Heart right ventricle (tissue), 16 donors: ENCODE results near the gene HSPA8. TPM values are rescaled to one million over a fixed set of nuclear protein-coding genes. Genes with fewer than 3 reads are reported as not detected.

Experiments
- ATAC-seq, 8 donors: fragments of 200-7000 bp; cut with Tn5 transposase; one replicate each; pipeline ENCODE4 v1.9.1; 2020; ENCODE audit warnings: mild to moderate bottlenecking in 8 of 8, moderate library complexity in 8 of 8, moderate number of reproducible peaks in 1 of 8
- DNase-seq, 2 donors: peaks; one replicate each; pipeline ENCODE4 v3.0.0-alpha.2; 2020
- H3K27ac ChIP-seq, 10 donors: fragments of 200-600 bp; sonication (generic) in 2 of 10; one replicate each; pipeline versions ENCODE4 v1.5.0 to v1.8.0; 2020 to 2022; ENCODE audit warnings: mild to moderate bottlenecking in 3 of 10
- H3K27me3 ChIP-seq, 7 donors: fragments of 200-600 bp; one replicate each; pipeline ENCODE4 v1.8.0; 2021 to 2022; ENCODE audit warnings: mild to moderate bottlenecking in 2 of 7
- H3K36me3 ChIP-seq, 9 donors: fragments of 200-600 bp; sonication (generic) in 1 of 9; one replicate each; pipeline versions ENCODE4 v1.5.0 to v1.8.0; 2020 to 2022; ENCODE audit warnings: mild to moderate bottlenecking in 2 of 9
- H3K4me1 ChIP-seq, 9 donors: fragments of 200-600 bp; sonication (generic) in 1 of 9; one replicate each; pipeline versions ENCODE4 v1.5.0 to v1.8.0; 2020 to 2022; ENCODE audit warnings: mild to moderate bottlenecking in 4 of 9
- H3K4me3 ChIP-seq, 10 donors: fragments of 200-600 bp; sonication (generic) in 2 of 10; one replicate each; pipeline versions ENCODE4 v1.5.0 to v1.8.0; 2020 to 2022; ENCODE audit warnings: mild to moderate bottlenecking in 7 of 10, moderate library complexity in 2 of 10
- H3K9me3 ChIP-seq, 11 donors: fragments of 200-600 bp in 10 of 11; sonication (generic) in 2 of 11; one replicate each; pipeline versions ENCODE4 v1.5.0 to v1.8.0; 2013 to 2022; ENCODE audit warnings: mild to moderate bottlenecking in 2 of 11, control low read depth in 1 of 11, moderate library complexity in 1 of 11
- CTCF ChIP-seq, 9 donors: fragments of 200-600 bp; sonication (generic) in 2 of 9; IDR thresholded peaks; one replicate each; pipeline versions ENCODE4 v1.5.0 to v1.8.0; 2021 to 2022; ENCODE audit warnings: antibody characterized with exemption in 9 of 9, mild to moderate bottlenecking in 5 of 9, moderate library complexity in 1 of 9
- WGBS, 2 donors: extraction: QIAGEN DNeasy Blood & Tissue Kit; methylation state at CpG; one replicate each; pipeline ENCODE4 v1.1.7; 2013; ENCODE audit warnings: inconsistent platforms in 1 of 2; 5-methylcytosine and 5-hydroxymethylcytosine counted together
- intact Hi-C, 10 donors: fragments of 100-400 bp; cut with DNase I; formaldehyde crosslinking; loops; one replicate each; pipeline versions ENCODE4 v1.11.1 to v1.14.2; 2022
- polyA plus RNA-seq, 2 donors: library from polyadenylated mRNA; stranded (reverse); fragments of 200-250 nt; gene quantifications; one replicate each; pipeline ENCODE4 v1.2.3, GENCODE V29; 2013
- total RNA-seq, 10 donors: library from RNA; stranded (reverse); fragmentation: NEBNext Ultra II Directional in 3 of 10; extraction: Animal tissue kit (Norgen Biotek cat#: 25700) in 3 of 10; gene quantifications; one replicate each; pipeline versions ENCODE4 v1.2.1 to v1.2.4, GENCODE V29; 2021 to 2023
- donor health status: Arrhythmogenic right ventricular cardiomyopathy.
- donor health status: ischemic (EF 13 %, LVEDD 7.1; RV severe dilation, severe dysfunction).
- donor health status: healthy with polysubstance abuse.
- donor health status: DM: no; HTN: yes; CAD: no.
- donor health status: DM: no; HTN: no; CAD: no.
- donor health status: ischemic (EF 25% LVEDD 6.9; RV normal size, moderate dysfunction).
- donor health status: ischemic (EF 25% LVEDD 5.7; RV mildly dilated, moderate dysfunction).
- donor health status: healthy.
- donor health status: DM: yes; HTN: yes; CAD: no.
- donor health status: Ischemic cardiomyopathy.
- donor health status: ischemic (EF 35%, LVEDD 5.7; RV mildly dilated, moderate dysfunction).
- donor health status: nonischemic (EF 11% LVEDD 7.7; RV severe dilation, severe dysfunction).
- donor health status: DM: yes; HTN: yes; CAD: no.
- donor health status: PGD.
- donor health status: ischemic (EF 29% LVEDD 5.4; RV normal size, mild dysfunction).
- donor health status: nonischemic (EF 23%, LVEDD 6.1; RV moderate dilation, normal function).

HSPA8 gene
- total and polyA plus RNA-seq, 12 donors = 52.9 to 1,440 (median 1,050) TPM

GRCh38 chr11:123046473-123047259 is 15.3 kb downstream of the HSPA8 start:
- TF ChIP-seq CTCF (IDR thresholded peaks at IDR 0.05) = no peak
- ATAC-seq (peak in 1 of 8 donors; percentile 25), DNase-seq (no peak)
- H3K27me3 ChIP-seq = peaks cover 0 to 4% (median 0%) of the 10 kb centered on the region in 7 donors
- H3K4me1 ChIP-seq = peaks cover 0 to 3% (median 0%) of the 10 kb centered on the region in 9 donors
- no peak overlapping the region for H3K27ac ChIP-seq
- intact Hi-C loops = loop anchor here in 1 of 10 donors (10.0 kb wide), 1 partner anchor 262 kb away; no protein-coding TSS in a partner anchor
- H3K36me3 ChIP-seq = no peaks in the 10 kb centered on the region
- no peak overlapping the region for H3K4me3 ChIP-seq
- H3K9me3 ChIP-seq = no peaks in the 10 kb centered on the region
- 82 to 87% methylated on average over 5 of the region's 5 CpGs for WGBS, 2 donors

- no peak overlapping the region for H3K4me3 ChIP-seq
- H3K4me1 ChIP-seq = peaks cover 0 to 3% (median 0%) of the 10 kb centered on the region in 9 donors
- no peaks in the 10 kb centered on the region for H3K36me3 ChIP-seq
- intact Hi-C loops = loop anchor here in 1 of 10 donors (10.0 kb wide), 1 partner anchor 260 kb away; no protein-coding TSS in a partner anchor
- no peaks in the 10 kb centered on the region for H3K9me3 ChIP-seq
- H3K27ac ChIP-seq = no peak overlapping the region
- DNase-seq (no peak), ATAC-seq (no peak)
- WGBS, 2 donors = 100% methylated on average over 1 of the region's 1 CpG
- no peak for TF ChIP-seq CTCF (IDR thresholded peaks at IDR 0.05)
- peaks cover 0 to 4% (median 0%) of the 10 kb centered on the region in 7 donors for H3K27me3 ChIP-seq
Measured at GRCh38 chr11:123045101-123045500, 16.8 kb downstream of the HSPA8 start.

- no peak for TF ChIP-seq CTCF (IDR thresholded peaks at IDR 0.05)
- peaks cover 0 to 4% (median 0%) of the 10 kb centered on the region in 7 donors for H3K27me3 ChIP-seq
- no peak overlapping the region for H3K4me3 ChIP-seq
- H3K4me1 ChIP-seq = no peaks in the 10 kb centered on the region
- DNase-seq = no peak
- no peak overlapping the region for H3K27ac ChIP-seq
- H3K36me3 ChIP-seq = no peaks in the 10 kb centered on the region
- intact Hi-C loops = loop anchor here in 1 of 10 donors (10.0 kb wide), 1 partner anchor 256 kb away; no protein-coding TSS in a partner anchor
- WGBS, 2 donors = 90 to 98% methylated on average over 10 of the region's 10 CpGs
- no peaks in the 10 kb centered on the region for H3K9me3 ChIP-seq
- no peak for ATAC-seq
Measured at GRCh38 chr11:123041185-123041584, 20.8 kb downstream of the HSPA8 start.

GRCh38 chr11:123040111-123040432 is 21.9 kb downstream of the HSPA8 start:
- WGBS, 2 donors = 37 to 41% methylated on average over 11 of the region's 11 CpGs
- no peaks in the 10 kb centered on the region for H3K9me3 ChIP-seq
- no peak for TF ChIP-seq CTCF (IDR thresholded peaks at IDR 0.05)
- H3K27me3 ChIP-seq = peaks cover 0 to 4% (median 0%) of the 10 kb centered on the region in 7 donors
- H3K36me3 ChIP-seq = no peaks in the 10 kb centered on the region
- peak in 5 of 8 donors; percentile 39 to 70 (median 45) for ATAC-seq
- DNase-seq = peak in 1 of 2 donors; percentile 19
- H3K27ac ChIP-seq = no peak overlapping the region
- H3K4me1 ChIP-seq = no peaks in the 10 kb centered on the region
- H3K4me3 ChIP-seq = no peak overlapping the region
- intact Hi-C loops = loop anchor here in 1 of 10 donors (10.0 kb wide), 1 partner anchor 255 kb away; no protein-coding TSS in a partner anchor
